Natural killer cell (primary cell): ENCODE data around the gene CES4A. TPM values are rescaled to one million over a fixed set of nuclear protein-coding genes. Genes with fewer than 3 reads are reported as not detected.
"Not testable (repeated sequence)": the region's sequence is repeated elsewhere in the genome, so short reads cannot be mapped to it uniquely, and the experiment has no call there.

Source experiments
- ATAC-seq, 3 donors: fragments of 150-1000 bp in 2 of 3; fragments of 200-7000 bp in 1 of 3; cut with Tn5 transposase; 1 replicate in 1 of 3; 2 replicates in 2 of 3; pipeline ENCODE4 v1.10.0; 2021; ENCODE audit warnings: mild to moderate bottlenecking in 2 of 3, moderate library complexity in 2 of 3
- DNase-seq, 2 donors: peaks; one replicate each; pipeline versions ENCODE4 v3.0.0 to v3.0.0-alpha.2; 2013 to 2021; ENCODE audit warnings: mixed read lengths in 1 of 2
- H3K27ac ChIP-seq: one replicate; pipeline ENCODE4 v1.5.1; 2013; ENCODE audit warnings: mild to moderate bottlenecking, low read length
- H3K27me3 ChIP-seq: one replicate; pipeline ENCODE4 v1.6.1; 2013; ENCODE audit warnings: low read length; ENCODE audit not compliant: control insufficient read depth, insufficient read depth
- H3K36me3 ChIP-seq: one replicate; pipeline ENCODE4 v1.6.1; 2013; ENCODE audit warnings: low read length; ENCODE audit not compliant: control insufficient read depth, insufficient read depth
- H3K4me1 ChIP-seq: one replicate; pipeline ENCODE4 v1.6.1; 2013; ENCODE audit warnings: low read length; ENCODE audit not compliant: control insufficient read depth, insufficient read depth
- H3K4me3 ChIP-seq: one replicate; pipeline ENCODE4 v1.5.1; 2013; ENCODE audit warnings: low read length
- H3K9me3 ChIP-seq: one replicate; pipeline ENCODE4 v1.6.1; 2013; ENCODE audit warnings: low read length; ENCODE audit not compliant: control insufficient read depth, insufficient read depth
- H3K27ac Mint-ChIP-seq, 2 donors: one replicate each; pipeline ENCODE4 v1.8.0; 2022; ENCODE audit warnings: mild to moderate bottlenecking in 2 of 2, mixed read lengths in 2 of 2, moderate library complexity in 1 of 2
- H3K27me3 Mint-ChIP-seq, 2 donors: one replicate each; pipeline ENCODE4 v1.8.0; 2022; ENCODE audit warnings: low read depth in 2 of 2, mixed read lengths in 2 of 2
- H3K36me3 Mint-ChIP-seq: one replicate; pipeline ENCODE4 v1.8.0; 2022; ENCODE audit warnings: mixed read lengths
- H3K4me1 Mint-ChIP-seq, 2 donors: one replicate each; pipeline ENCODE4 v1.8.0; 2022; ENCODE audit warnings: mixed read lengths in 2 of 2
- H3K4me3 Mint-ChIP-seq: one replicate; pipeline ENCODE4 v1.8.0; 2022; ENCODE audit warnings: mild to moderate bottlenecking, moderate library complexity, mixed read lengths
- H3K9me3 Mint-ChIP-seq, 2 donors: one replicate each; pipeline ENCODE4 v1.8.0; 2022; ENCODE audit warnings: mixed read lengths in 2 of 2
- CTCF ChIP-seq: fragments of 200-600 bp; IDR thresholded peaks from one replicate; pipeline ENCODE4 v1.8.0; 2022; ENCODE audit warnings: antibody characterized with exemption
- WGBS: methylation state at CpG from one replicate; pipeline ENCODE4 v1.1.7; 2013; ENCODE audit warnings: missing lambda C conversion rate; ENCODE audit not compliant: insufficient coverage; 5-methylcytosine and 5-hydroxymethylcytosine counted together
- intact Hi-C: fragments of 100-400 bp; cut with micrococcal nuclease; formaldehyde crosslinking; loops from one replicate; pipeline ENCODE4 v1.14.2; 2022
- total RNA-seq, 4 donors: library from RNA; stranded (reverse); fragments of 120-200 nt in 1 of 4; gene quantifications; one replicate each; pipeline versions ENCODE4 v1.2.3 to v1.2.4, GENCODE V29; 2013 to 2022

CES4A gene
- total RNA-seq, 3 donors from 2014 or later (not counting 1 experiment from before 2014, with no cell fraction given): 7.5 to 9.0 (median 8.8) TPM

- Histone ChIP-seq H3K4me3 (no peak overlapping the region), H3K27ac (no peak overlapping the region), H3K9me3 (no peaks in the 10 kb centered on the region), H3K36me3 (peaks cover 17% of the 10 kb centered on the region), H3K27me3 (no peaks in the 10 kb centered on the region), H3K4me1 (peaks cover 7% of the 10 kb centered on the region)
- intact Hi-C loops: no loop called here
- H3K4me3 Mint-ChIP-seq: no peak overlapping the region
- H3K27ac Mint-ChIP-seq: peak overlapping the region in 1 of 2 donors; percentile 58
- peaks cover 35 to 39% of the 10 kb centered on the region in 2 donors for H3K4me1 Mint-ChIP-seq
- no CpG with 5 or more reads among the region's 2 CpGs for WGBS
- ATAC-seq: no peak
- no peak for TF ChIP-seq CTCF
- no peaks in the 10 kb centered on the region for H3K9me3 Mint-ChIP-seq
- no peak for DNase-seq
- no peaks in the 10 kb centered on the region for H3K27me3 Mint-ChIP-seq
- H3K36me3 Mint-ChIP-seq: no peaks in the 10 kb centered on the region
Measured at GRCh38 chr16:67039260-67040020, 51.1 kb downstream of the CES4A start.

DNA sequence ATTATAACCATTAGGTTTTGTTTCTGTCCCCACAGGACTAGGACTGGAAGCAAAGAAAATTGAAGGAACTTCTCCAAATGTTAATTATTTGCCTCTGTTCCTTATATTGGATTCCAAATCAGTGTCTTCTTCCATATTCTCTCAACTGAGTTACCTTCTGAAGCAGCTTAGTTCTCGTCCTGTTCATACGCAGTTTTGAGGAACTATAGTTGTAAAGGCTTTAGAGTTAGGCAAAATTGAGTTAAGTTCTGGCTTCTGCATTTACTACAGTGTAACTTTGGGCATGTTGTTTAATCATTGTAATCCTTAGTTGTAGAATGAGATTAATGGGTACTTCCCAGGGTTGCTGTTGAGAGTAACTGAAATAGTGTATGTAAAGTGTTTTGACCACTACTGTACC is 51.8 kb downstream of the CES4A start:
- H3K27me3 Mint-ChIP-seq: no peaks in the 10 kb centered on the region
- intact Hi-C loops: no loop called here
- no peaks in the 10 kb centered on the region for H3K36me3 Mint-ChIP-seq
- H3K27me3 ChIP-seq: no peaks in the 10 kb centered on the region
- H3K4me3 ChIP-seq: no peak overlapping the region
- 78% methylated on average over 2 of the region's 2 CpGs for WGBS
- no peak overlapping the region for H3K27ac ChIP-seq
- DNase-seq (no peak), ATAC-seq (no peak)
- peaks cover 16% of the 10 kb centered on the region for H3K36me3 ChIP-seq
- H3K27ac Mint-ChIP-seq: peak overlapping the region; percentile 23 to 58
- no peak overlapping the region for H3K4me3 Mint-ChIP-seq
- H3K4me1 Mint-ChIP-seq: peaks cover 28 to 33% of the 10 kb centered on the region in 2 donors
- no peaks in the 10 kb centered on the region for H3K9me3 ChIP-seq
- peaks cover under 1% of the 10 kb centered on the region for H3K4me1 ChIP-seq
- no peak for TF ChIP-seq CTCF
- no peaks in the 10 kb centered on the region for H3K9me3 Mint-ChIP-seq

- DNase-seq: no peak
- peaks cover 16% of the 10 kb centered on the region for H3K36me3 ChIP-seq
- 95% methylated on average over 2 of the region's 2 CpGs for WGBS
- no peak for ATAC-seq
- peak overlapping the region in 1 of 2 donors; percentile 23 for H3K27ac Mint-ChIP-seq
- H3K4me1 ChIP-seq: no peaks in the 10 kb centered on the region
- peaks cover 24 to 29% of the 10 kb centered on the region in 2 donors for H3K4me1 Mint-ChIP-seq
- H3K27ac ChIP-seq: no peak overlapping the region
- H3K27me3 ChIP-seq: no peaks in the 10 kb centered on the region
- no peaks in the 10 kb centered on the region for H3K36me3 Mint-ChIP-seq
- H3K9me3 Mint-ChIP-seq: no peaks in the 10 kb centered on the region
- H3K9me3 ChIP-seq: no peaks in the 10 kb centered on the region
- no peak overlapping the region for H3K4me3 ChIP-seq
- no peaks in the 10 kb centered on the region for H3K27me3 Mint-ChIP-seq
- intact Hi-C loops: no loop called here
- no peak overlapping the region for H3K4me3 Mint-ChIP-seq
- TF ChIP-seq CTCF: no peak
Measured at GRCh38 chr16:67040906-67041305, 52.5 kb downstream of the CES4A start.

GRCh38 chr16:67041520-67041919 is 53.1 kb downstream of the CES4A start:
- H3K27ac ChIP-seq, H3K27me3 Mint-ChIP-seq, H3K9me3 ChIP-seq, H3K9me3 Mint-ChIP-seq, intact Hi-C loops, H3K27me3 ChIP-seq, H3K4me3 Mint-ChIP-seq, ATAC-seq, H3K4me3 ChIP-seq, H3K36me3 Mint-ChIP-seq, H3K4me1 ChIP-seq, DNase-seq: not testable (repeated sequence)
- WGBS: 98% methylated on average over 4 of the region's 4 CpGs
- peaks cover 28 to 32% of the 10 kb centered on the region in 2 donors for H3K4me1 Mint-ChIP-seq
- peak overlapping the region in 1 of 2 donors; percentile 23 for H3K27ac Mint-ChIP-seq
- peaks cover 17% of the 10 kb centered on the region for H3K36me3 ChIP-seq
